ENCODE measurements around the gene DNASE2.
A peak's percentile ranks its signal among the peaks of the same experiment; 100 is the strongest.

The DNASE2 gene

GRCh38 chr19:12886651-12886968, 5.4 kb upstream of the DNASE2 start:
- no peak for DNase-seq

GRCh38 chr19:12885749-12886650, 4.8 kb upstream of the DNASE2 start:
- DNase-seq = no peak

- peak; percentile 96 for DNase-seq
Observed at GRCh38 chr19:12884926-12885748, 3.9 kb upstream of the DNASE2 start.

GRCh38 chr19:12884627-12884925, 3.3 kb upstream of the DNASE2 start:
- no peak for DNase-seq

- no peak for DNase-seq
Observed at GRCh38 chr19:12884202-12884601, 3.0 kb upstream of the DNASE2 start.

- no peak for DNase-seq
Observed at GRCh38 chr19:12882589-12882988, 1.3 kb upstream of the DNASE2 start.

GRCh38 chr19:12880551-12881171, 588 bp downstream of the DNASE2 start:
- no peak for DNase-seq

GRCh38 chr19:12875086-12875485, 6.2 kb downstream of the DNASE2 start:
- DNase-seq = no peak

GRCh38 chr19:12873891-12874745, 7.1 kb downstream of the DNASE2 start:
- DNase-seq = no peak

GRCh38 chr19:12872941-12873890, 8.0 kb downstream of the DNASE2 start:
- peak; percentile 63 for DNase-seq

GRCh38 chr19:12872255-12872654, 9.0 kb downstream of the DNASE2 start:
- DNase-seq = no peak

- DNase-seq = no peak
Observed at GRCh38 chr19:12871681-12872080, 9.6 kb downstream of the DNASE2 start.

- DNase-seq = no peak
Observed at GRCh38 chr19:12868540-12869112, 12.6 kb downstream of the DNASE2 start.

- peak; percentile 66 for DNase-seq
Observed at GRCh38 chr19:12867120-12868099, 13.8 kb downstream of the DNASE2 start.

GRCh38 chr19:12866416-12867119, 14.7 kb downstream of the DNASE2 start:
- no peak for DNase-seq

- no peak for DNase-seq
Observed at GRCh38 chr19:12865746-12866415, 15.4 kb downstream of the DNASE2 start.

GRCh38 chr19:12864721-12865715, 16.2 kb downstream of the DNASE2 start:
- DNase-seq = no peak
